Astrocyte (in vitro differentiated cells and primary cell): Measurements from ENCODE around the gene SOX9. TPM values are rescaled to one million over a fixed set of nuclear protein-coding genes. Genes with fewer than 3 reads are reported as not detected.

Experiments
- DNase-seq: peaks from one replicate; pipeline ENCODE4 v3.0.0-alpha.2; 2010; ENCODE audit warnings: low read depth
- FAIRE-seq: peaks from 2 replicates; lab custom pipeline; 2011; peaks lifted over from hg19 to GRCh38; lab: Jason Lieb, UNC
- H2AFZ ChIP-seq: 2 replicates; pipeline ENCODE4 v1.6.0; 2012; ENCODE audit warnings: low read depth, low read length, inconsistent platforms
- H3K27ac ChIP-seq: 2 replicates; pipeline ENCODE4 v1.5.1; 2011; ENCODE audit warnings: low read depth, low read length, inconsistent platforms
- H3K27me3 ChIP-seq: 2 replicates; pipeline ENCODE4 v1.6.0; 2011; ENCODE audit warnings: low read length, inconsistent platforms; ENCODE audit not compliant: insufficient read depth
- H3K36me3 ChIP-seq: 2 replicates; pipeline ENCODE4 v1.5.1; 2011; ENCODE audit warnings: low read length, inconsistent platforms; ENCODE audit not compliant: insufficient read depth
- H3K4me1 ChIP-seq: 2 replicates; pipeline ENCODE4 v1.5.1; 2011; ENCODE audit warnings: low read length, inconsistent platforms; ENCODE audit not compliant: insufficient read depth
- H3K4me2 ChIP-seq: 2 replicates; pipeline ENCODE4 v1.6.0; 2012; ENCODE audit warnings: low read length, inconsistent platforms
- H3K4me3 ChIP-seq: 2 replicates; pipeline ENCODE4 v1.5.1; 2011; ENCODE audit warnings: low read depth, mild to moderate bottlenecking, low read length, inconsistent platforms; ENCODE audit not compliant: insufficient read depth
- H3K79me2 ChIP-seq: 2 replicates; pipeline ENCODE4 v1.6.0; 2012; ENCODE audit warnings: mild to moderate bottlenecking, low read length, inconsistent platforms; ENCODE audit not compliant: insufficient read depth
- H3K9ac ChIP-seq: 2 replicates; pipeline ENCODE4 v1.6.0; 2012; ENCODE audit warnings: mild to moderate bottlenecking, low read length, inconsistent platforms
- H3K9me3 ChIP-seq: 2 replicates; pipeline ENCODE4 v1.5.1; 2012; ENCODE audit warnings: low read depth, mild to moderate bottlenecking, low read length, inconsistent platforms; ENCODE audit not compliant: insufficient read depth
- H4K20me1 ChIP-seq: 2 replicates; pipeline ENCODE4 v1.6.0; 2012; ENCODE audit warnings: low read length, inconsistent platforms; ENCODE audit not compliant: insufficient read depth
- H3K27ac Mint-ChIP-seq: one replicate; pipeline ENCODE4 v1.8.0; 2021; ENCODE audit warnings: mild to moderate bottlenecking, mixed read lengths; ENCODE audit not compliant: unreplicated experiment
- H3K27me3 Mint-ChIP-seq: one replicate; pipeline ENCODE4 v1.8.0; 2021; ENCODE audit warnings: low read depth, mixed read lengths; ENCODE audit not compliant: unreplicated experiment
- H3K36me3 Mint-ChIP-seq: one replicate; pipeline ENCODE4 v1.8.0; 2021; ENCODE audit warnings: low read depth, mixed read lengths; ENCODE audit not compliant: unreplicated experiment
- H3K4me1 Mint-ChIP-seq: one replicate; pipeline ENCODE4 v1.8.0; 2021; ENCODE audit warnings: low read depth, mixed read lengths; ENCODE audit not compliant: unreplicated experiment
- H3K4me3 Mint-ChIP-seq: one replicate; pipeline ENCODE4 v1.8.0; 2021; ENCODE audit warnings: mild to moderate bottlenecking, moderate library complexity, mixed read lengths; ENCODE audit not compliant: unreplicated experiment
- H3K9me3 Mint-ChIP-seq: one replicate; pipeline ENCODE4 v1.8.0; 2021; ENCODE audit warnings: mild to moderate bottlenecking, mixed read lengths; ENCODE audit not compliant: unreplicated experiment
- CTCF ChIP-seq: IDR thresholded peaks from 2 replicates; pipeline ENCODE4 v1.5.1; 2011; ENCODE audit warnings: low read depth, mild to moderate bottlenecking, inconsistent platforms, low read length, moderate library complexity; ENCODE audit not compliant: insufficient read depth
- EZH2 ChIP-seq: IDR thresholded peaks from 2 replicates; pipeline ENCODE4 v1.6.1; 2012; ENCODE audit warnings: mild to moderate bottlenecking, low read length, inconsistent platforms; ENCODE audit not compliant: insufficient read depth
- total RNA-seq: library from RNA; stranded (reverse); gene quantifications from 2 replicates; pipeline ENCODE4 v1.2.1, GENCODE V29; 2021

Gene SOX9
- total RNA-seq, 1 donor from 2014 or later, result 37.7 TPM

GRCh38 chr17:72099919-72100318, 20.9 kb upstream of the SOX9 start:
- Histone ChIP-seq H3K27ac (no peak overlapping the region), H3K4me3 (no peak overlapping the region), H3K36me3 (no peaks in the 10 kb centered on the region), H3K4me1 (peaks cover 7% of the 10 kb centered on the region), H3K9ac (no peak overlapping the region), H3K79me2 (no peaks in the 10 kb centered on the region), H4K20me1 (no peaks in the 10 kb centered on the region), H3K9me3 (no peaks in the 10 kb centered on the region), H3K27me3 (no peaks in the 10 kb centered on the region), H2AFZ (no peak overlapping the region), H3K4me2 (no peak overlapping the region)
- Mint-ChIP-seq H3K4me3 (no peak overlapping the region), H3K4me1 (no peaks in the 10 kb centered on the region), H3K9me3 (peaks cover 3% of the 10 kb centered on the region), H3K36me3 (no peaks in the 10 kb centered on the region), H3K27me3 (peaks cover 12% of the 10 kb centered on the region), H3K27ac (no peak overlapping the region)
- DNase-seq (peak; percentile 83), FAIRE-seq (peak; percentile 59)
- no peak for TF ChIP-seq EZH2
- TF ChIP-seq CTCF, result no peak

GRCh38 chr17:72100470-72100869, 20.4 kb upstream of the SOX9 start:
- FAIRE-seq (no peak), DNase-seq (no peak)
- Histone ChIP-seq H3K9me3 (no peaks in the 10 kb centered on the region), H4K20me1 (no peaks in the 10 kb centered on the region), H3K27me3 (no peaks in the 10 kb centered on the region), H3K4me3 (no peak overlapping the region), H2AFZ (no peak overlapping the region), H3K79me2 (no peaks in the 10 kb centered on the region), H3K4me1 (peaks cover 11% of the 10 kb centered on the region), H3K4me2 (no peak overlapping the region), H3K27ac (no peak overlapping the region), H3K9ac (no peak overlapping the region), H3K36me3 (no peaks in the 10 kb centered on the region)
- peaks cover 10% of the 10 kb centered on the region for H3K27me3 Mint-ChIP-seq
- H3K36me3 Mint-ChIP-seq, result no peaks in the 10 kb centered on the region
- H3K4me1 Mint-ChIP-seq, result no peaks in the 10 kb centered on the region
- no peak overlapping the region for H3K27ac Mint-ChIP-seq
- H3K4me3 Mint-ChIP-seq, result no peak overlapping the region
- peaks cover 3% of the 10 kb centered on the region for H3K9me3 Mint-ChIP-seq
- TF ChIP-seq EZH2, result no peak
- TF ChIP-seq CTCF, result no peak

- DNase-seq (no peak), FAIRE-seq (no peak)
- peaks cover 3% of the 10 kb centered on the region for H3K9me3 Mint-ChIP-seq
- H3K4me3 ChIP-seq, result no peak overlapping the region
- no peak overlapping the region for H3K4me2 ChIP-seq
- no peaks in the 10 kb centered on the region for H3K27me3 ChIP-seq
- H3K9ac ChIP-seq, result no peak overlapping the region
- H3K4me1 Mint-ChIP-seq, result no peaks in the 10 kb centered on the region
- peaks cover 11% of the 10 kb centered on the region for H3K4me1 ChIP-seq
- no peaks in the 10 kb centered on the region for H3K79me2 ChIP-seq
- no peaks in the 10 kb centered on the region for H4K20me1 ChIP-seq
- no peaks in the 10 kb centered on the region for H3K36me3 ChIP-seq
- H2AFZ ChIP-seq, result no peak overlapping the region
- no peak overlapping the region for H3K4me3 Mint-ChIP-seq
- H3K27me3 Mint-ChIP-seq, result peaks cover 10% of the 10 kb centered on the region
- no peak overlapping the region for H3K27ac Mint-ChIP-seq
- H3K9me3 ChIP-seq, result no peaks in the 10 kb centered on the region
- H3K36me3 Mint-ChIP-seq, result no peaks in the 10 kb centered on the region
- no peak overlapping the region for H3K27ac ChIP-seq
- TF ChIP-seq EZH2, result no peak
- TF ChIP-seq CTCF, result no peak
Observed at GRCh38 chr17:72101526-72101925, 19.3 kb upstream of the SOX9 start.
